Ishikawa (cell line): ENCODE data around the gene MED17.
A peak's percentile ranks its signal among the peaks of the same experiment; 100 is the strongest.

Experiments used
- CREB1 ChIP-seq: IDR thresholded peaks from 2 replicates; pipeline ENCODE4 v1.6.1; 2012; ENCODE audit warnings: low read depth
- EGR1 ChIP-seq: IDR thresholded peaks from 2 replicates; pipeline ENCODE4 v1.6.1; 2012
- EP300 ChIP-seq: IDR thresholded peaks from 2 replicates; pipeline ENCODE4 v1.6.1; 2012; ENCODE audit warnings: borderline replicate concordance
- REST ChIP-seq: IDR thresholded peaks from 2 replicates; pipeline ENCODE4 v1.6.1; 2012; ENCODE audit warnings: low read depth, mild to moderate bottlenecking
- TAF1 ChIP-seq: IDR thresholded peaks from 2 replicates; pipeline ENCODE4 v1.6.1; 2012; ENCODE audit warnings: low read depth, mild to moderate bottlenecking
- TCF12 ChIP-seq: IDR thresholded peaks from 2 replicates; pipeline ENCODE4 v1.6.1; 2012; ENCODE audit warnings: low read depth
- TF ChIP-seq, protein P1 (sequence below): IDR thresholded peaks from 2 replicates; pipeline ENCODE4 v1.6.1; 2012

DNA sequence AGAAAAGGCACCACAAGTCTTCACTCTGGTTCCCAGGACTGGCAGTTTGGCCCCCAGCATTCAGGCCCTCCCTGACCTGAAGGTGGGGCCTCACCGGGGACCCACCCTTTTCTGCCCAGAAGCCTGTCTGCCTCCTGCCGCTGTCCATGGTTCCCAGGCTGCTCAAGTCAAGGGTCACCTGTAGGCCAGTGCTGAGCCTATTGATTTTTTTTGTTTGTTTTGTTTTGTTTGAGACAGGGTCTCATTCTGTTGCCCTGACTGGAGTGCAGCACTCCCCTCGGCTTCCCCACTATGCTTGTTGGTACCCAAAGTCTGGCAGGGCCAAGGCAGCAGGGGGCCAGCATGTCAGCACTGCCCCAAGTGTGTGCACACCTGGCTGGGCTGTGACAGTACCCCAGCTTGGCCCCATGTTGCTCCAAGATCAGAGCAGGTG is 11.0 kb upstream of the MED17 start:
- TF ChIP-seq TAF1 (no peak), EP300 (no peak), EGR1 (no peak), CREB1 (no peak), TCF12 (no peak), REST (peak; percentile 81)
- TF ChIP-seq, protein P1, sequence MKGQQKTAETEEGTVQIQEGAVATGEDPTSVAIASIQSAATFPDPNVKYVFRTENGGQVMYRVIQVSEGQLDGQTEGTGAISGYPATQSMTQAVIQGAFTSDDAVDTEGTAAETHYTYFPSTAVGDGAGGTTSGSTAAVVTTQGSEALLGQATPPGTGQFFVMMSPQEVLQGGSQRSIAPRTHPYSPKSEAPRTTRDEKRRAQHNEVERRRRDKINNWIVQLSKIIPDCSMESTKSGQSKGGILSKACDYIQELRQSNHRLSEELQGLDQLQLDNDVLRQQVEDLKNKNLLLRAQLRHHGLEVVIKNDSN, result no peak
